Neural progenitor cell (in vitro differentiated cells): ENCODE measurements around the gene CALCR. TPM values are rescaled to one million over a fixed set of nuclear protein-coding genes. Genes with fewer than 3 reads are reported as not detected.

ENCODE experiments used
- DNase-seq: peaks from one replicate; pipeline ENCODE4 v3.0.0-alpha.2; 2016; ENCODE audit warnings: low spot score
- H2AFZ ChIP-seq: fragments of 200-600 bp; sonication (generic); replicated peaks from 2 replicates; pipeline ENCODE4 v1.6.1; 2016; ENCODE audit warnings: antibody characterized with exemption
- H3F3A ChIP-seq: fragments of 200-600 bp; sonication (generic); 2 replicates; pipeline ENCODE4 v1.6.1; 2016; ENCODE audit warnings: antibody characterized with exemption, low read depth
- H3K27ac ChIP-seq: fragments of 200-600 bp; sonication (generic); 2 replicates; pipeline ENCODE4 v1.5.1; 2016; ENCODE audit warnings: mild to moderate bottlenecking
- H3K27me3 ChIP-seq: fragments of 200-600 bp; sonication (generic); 2 replicates; pipeline ENCODE4 v1.6.1; 2016; ENCODE audit warnings: mild to moderate bottlenecking, moderate library complexity
- H3K36me3 ChIP-seq: fragments of 200-600 bp; sonication (generic); 2 replicates; pipeline ENCODE4 v1.5.1; 2016
- H3K4me1 ChIP-seq: fragments of 200-600 bp; sonication (generic); 2 replicates; pipeline ENCODE4 v1.6.1; 2016; ENCODE audit warnings: mixed run types
- H3K4me2 ChIP-seq: fragments of 200-600 bp; sonication (generic); 2 replicates; pipeline ENCODE4 v1.6.1; 2016
- H3K4me3 ChIP-seq: fragments of 200-600 bp; sonication (generic); 2 replicates; pipeline ENCODE4 v1.5.1; 2016
- H3K79me2 ChIP-seq: fragments of 200-600 bp; sonication (generic); 2 replicates; pipeline ENCODE4 v1.6.1; 2016; ENCODE audit warnings: low read depth
- H3K9ac ChIP-seq: fragments of 200-600 bp; sonication (generic); 2 replicates; pipeline ENCODE4 v1.6.1; 2016
- H3K9me3 ChIP-seq: fragments of 200-600 bp; sonication (generic); 2 replicates; pipeline ENCODE4 v1.5.1; 2016; ENCODE audit warnings: low read depth
- H4K20me1 ChIP-seq: fragments of 200-600 bp; sonication (generic); 2 replicates; pipeline ENCODE4 v1.6.1; 2016; ENCODE audit warnings: low read depth
- H3K27ac Mint-ChIP-seq: 3 replicates; pipeline ENCODE4 v1.8.0; 2021; ENCODE audit warnings: mixed read lengths
- H3K27me3 Mint-ChIP-seq: 2 replicates; pipeline ENCODE4 v1.8.0; 2022; ENCODE audit warnings: low read depth, mild to moderate bottlenecking, inconsistent platforms, moderate library complexity, mixed read lengths; ENCODE audit not compliant: insufficient read depth
- H3K36me3 Mint-ChIP-seq: 3 replicates; pipeline ENCODE4 v1.8.0; 2021; ENCODE audit warnings: mixed read lengths
- H3K4me1 Mint-ChIP-seq: 3 replicates; pipeline ENCODE4 v1.8.0; 2021; ENCODE audit warnings: mixed read lengths
- H3K4me3 Mint-ChIP-seq: 3 replicates; pipeline ENCODE4 v1.8.0; 2021; ENCODE audit warnings: mild to moderate bottlenecking, moderate library complexity, mixed read lengths
- H3K9me3 Mint-ChIP-seq: 3 replicates; pipeline ENCODE4 v1.8.0; 2020; ENCODE audit warnings: mixed read lengths
- CTCF ChIP-seq: fragments of 200-600 bp; sonication (generic); IDR thresholded peaks from 2 replicates; pipeline ENCODE4 v1.5.1; 2017; ENCODE audit warnings: antibody characterized with exemption, mild to moderate bottlenecking
- EZH2 ChIP-seq: fragments of 200-600 bp; sonication (generic); IDR thresholded peaks from 2 replicates; pipeline ENCODE4 v1.6.1; 2017; ENCODE audit warnings: antibody characterized with exemption, mild to moderate bottlenecking, moderate library complexity
- EZH2phosphoT487 ChIP-seq: fragments of 200-600 bp; sonication (generic); IDR thresholded peaks from 2 replicates; pipeline ENCODE4 v1.6.1; 2017; ENCODE audit warnings: antibody characterized with exemption
- total RNA-seq: library from RNA; depleted of rRNA; stranded (reverse); fragments of >200 nt; gene quantifications from 2 replicates; pipeline ENCODE4 v1.2.3, GENCODE V29; 2015; ENCODE audit warnings: low replicate concordance

The CALCR gene
- total RNA-seq, 1 donor from 2014 or later, result not detected

- Histone ChIP-seq H3K9me3 (no peaks in the 10 kb centered on the region), H3K79me2 (no peaks in the 10 kb centered on the region), H3K36me3 (no peaks in the 10 kb centered on the region), H2AFZ (no peak overlapping the region), H4K20me1 (no peaks in the 10 kb centered on the region), H3K4me2 (no peak overlapping the region), H3K27ac (no peak overlapping the region), H3F3A (no peaks in the 10 kb centered on the region), H3K9ac (no peak overlapping the region), H3K4me3 (no peak overlapping the region), H3K4me1 (no peaks in the 10 kb centered on the region), H3K27me3 (no peaks in the 10 kb centered on the region)
- no peaks in the 10 kb centered on the region for H3K36me3 Mint-ChIP-seq
- TF ChIP-seq CTCF (no peak), EZH2 (no peak), EZH2phosphoT487 (no peak)
- no peaks in the 10 kb centered on the region for H3K9me3 Mint-ChIP-seq
- DNase-seq, result no peak
- H3K4me1 Mint-ChIP-seq, result peaks cover 8% of the 10 kb centered on the region
- H3K4me3 Mint-ChIP-seq, result no peak overlapping the region
- H3K27ac Mint-ChIP-seq, result no peak overlapping the region
- peaks cover 2% of the 10 kb centered on the region for H3K27me3 Mint-ChIP-seq
Observed at GRCh38 chr7:93530701-93531100, 43.8 kb downstream of the CALCR start.

GRCh38 chr7:93516834-93517233 is 57.7 kb downstream of the CALCR start:
- Mint-ChIP-seq H3K27me3 (no peaks in the 10 kb centered on the region), H3K27ac (no peak overlapping the region), H3K4me3 (no peak overlapping the region), H3K4me1 (no peaks in the 10 kb centered on the region), H3K9me3 (no peaks in the 10 kb centered on the region), H3K36me3 (no peaks in the 10 kb centered on the region)
- Histone ChIP-seq H3K9me3 (no peaks in the 10 kb centered on the region), H3K4me2 (no peak overlapping the region), H3K4me1 (no peaks in the 10 kb centered on the region), H3K36me3 (no peaks in the 10 kb centered on the region), H3K27ac (no peak overlapping the region), H4K20me1 (no peaks in the 10 kb centered on the region), H3K79me2 (no peaks in the 10 kb centered on the region), H3K27me3 (no peaks in the 10 kb centered on the region), H3F3A (no peaks in the 10 kb centered on the region), H3K9ac (no peak overlapping the region), H2AFZ (no peak overlapping the region), H3K4me3 (no peak overlapping the region)
- no peak for DNase-seq
- TF ChIP-seq CTCF (no peak), EZH2 (no peak), EZH2phosphoT487 (no peak)

- Histone ChIP-seq H2AFZ (no peak overlapping the region), H4K20me1 (no peaks in the 10 kb centered on the region), H3K4me3 (no peak overlapping the region), H3K9ac (no peak overlapping the region), H3K79me2 (no peaks in the 10 kb centered on the region), H3K9me3 (no peaks in the 10 kb centered on the region), H3K4me2 (no peak overlapping the region), H3K27me3 (no peaks in the 10 kb centered on the region), H3K4me1 (no peaks in the 10 kb centered on the region), H3F3A (no peaks in the 10 kb centered on the region), H3K27ac (no peak overlapping the region), H3K36me3 (no peaks in the 10 kb centered on the region)
- no peak for DNase-seq
- no peaks in the 10 kb centered on the region for H3K9me3 Mint-ChIP-seq
- H3K27ac Mint-ChIP-seq, result no peak overlapping the region
- H3K4me1 Mint-ChIP-seq, result no peaks in the 10 kb centered on the region
- no peak for TF ChIP-seq EZH2
- H3K27me3 Mint-ChIP-seq, result no peaks in the 10 kb centered on the region
- H3K36me3 Mint-ChIP-seq, result no peaks in the 10 kb centered on the region
- no peak overlapping the region for H3K4me3 Mint-ChIP-seq
Observed at GRCh38 chr7:93515144-93515543, 59.4 kb downstream of the CALCR start.

GRCh38 chr7:93509303-93509702 is 65.2 kb downstream of the CALCR start:
- Mint-ChIP-seq H3K36me3 (no peaks in the 10 kb centered on the region), H3K27ac (no peak overlapping the region), H3K4me1 (no peaks in the 10 kb centered on the region), H3K4me3 (no peak overlapping the region), H3K9me3 (no peaks in the 10 kb centered on the region), H3K27me3 (no peaks in the 10 kb centered on the region)
- no peak for TF ChIP-seq EZH2phosphoT487
- no peak for TF ChIP-seq CTCF
- no peak for TF ChIP-seq EZH2
- no peak overlapping the region for H3K4me3 ChIP-seq
- H3K79me2 ChIP-seq, result no peaks in the 10 kb centered on the region
- H3K27me3 ChIP-seq, result no peaks in the 10 kb centered on the region
- no peak overlapping the region for H3K9ac ChIP-seq
- H4K20me1 ChIP-seq, result no peaks in the 10 kb centered on the region
- no peak overlapping the region for H3K4me2 ChIP-seq
- H2AFZ ChIP-seq, result no peak overlapping the region
- no peak for DNase-seq
- no peaks in the 10 kb centered on the region for H3F3A ChIP-seq
- H3K27ac ChIP-seq, result no peak overlapping the region
- H3K9me3 ChIP-seq, result no peaks in the 10 kb centered on the region
- H3K36me3 ChIP-seq, result no peaks in the 10 kb centered on the region
- no peaks in the 10 kb centered on the region for H3K4me1 ChIP-seq
